H1 (cell line): Measurements from ENCODE around the gene GTF3C2. TPM values are rescaled to one million over a fixed set of nuclear protein-coding genes. Genes with fewer than 3 reads are reported as not detected.

Source experiments
- CTCF ChIA-PET: fragments of 300-600 bp; sonication (Branson Sonifier 250); formaldehyde crosslinking; loops from one replicate; lab custom pipeline; 2021; ENCODE audit not compliant: partially characterized antibody; lab: Charles Lee
- POLR2A ChIA-PET: fragments of 300-600 bp; sonication (Branson Sonifier 250); formaldehyde crosslinking; loops from one replicate; lab custom pipeline; 2021; ENCODE audit warnings: inconsistent platforms; ENCODE audit not compliant: partially characterized antibody; lab: Charles Lee
- DNase-seq, 2 experiments: peaks; one replicate each; pipeline versions ENCODE4 v3.0.0 to v3.0.0-alpha.2; 2010 to 2022; ENCODE audit warnings: low spot score in 2 of 2, low read depth in 1 of 2, mixed read lengths in 1 of 2
- FAIRE-seq: peaks from 2 replicates; lab custom pipeline; 2011; peaks lifted over from hg19 to GRCh38; lab: Jason Lieb, UNC
- H2AFZ ChIP-seq: 2 replicates; pipeline ENCODE4 v1.8.1; 2012; ENCODE audit warnings: low read length, inconsistent platforms
- H2AK5ac ChIP-seq: 2 replicates; pipeline ENCODE4 v1.6.1; 2013; ENCODE audit warnings: low read depth, low read length
- H2BK120ac ChIP-seq: replicated peaks from 2 replicates; pipeline ENCODE3; 2013; ENCODE audit warnings: low read depth, low read length, inconsistent platforms
- H2BK12ac ChIP-seq: 2 replicates; pipeline ENCODE4 v1.6.1; 2013; ENCODE audit warnings: low read depth, low read length
- H2BK15ac ChIP-seq: 2 replicates; pipeline ENCODE4 v1.6.1; 2013; ENCODE audit warnings: low read length
- H2BK20ac ChIP-seq: 2 replicates; pipeline ENCODE4 v1.6.1; 2013; ENCODE audit warnings: low read length
- H2BK5ac ChIP-seq: 2 replicates; pipeline ENCODE4 v1.6.1; 2013; ENCODE audit warnings: low read depth, low read length
- H3K14ac ChIP-seq: 2 replicates; pipeline ENCODE4 v1.6.1; 2013; ENCODE audit warnings: inconsistent platforms; ENCODE audit not compliant: insufficient read length
- H3K18ac ChIP-seq: 2 replicates; pipeline ENCODE4 v1.6.1; 2013; ENCODE audit warnings: low read length; ENCODE audit errors: extremely low read depth
- H3K23ac ChIP-seq: 2 replicates; pipeline ENCODE4 v1.6.1; 2013; ENCODE audit warnings: inconsistent platforms; ENCODE audit not compliant: insufficient read length
- H3K23me2 ChIP-seq: 2 replicates; pipeline ENCODE4 v1.6.1; 2013; ENCODE audit warnings: low read depth, low read length
- H3K27ac ChIP-seq: 2 replicates; pipeline ENCODE4 v1.6.1; 2011; ENCODE audit warnings: low read depth, low read length, inconsistent platforms
- H3K27me3 ChIP-seq, 4 experiments: replicated peaks in 1 of 4; 1 replicate in 1 of 4; 2 replicates in 3 of 4; pipeline versions ENCODE4 v1.6.1 to v1.8.1; 2011 to 2013; ENCODE audit warnings: low read length in 3 of 4, mild to moderate bottlenecking in 3 of 4, inconsistent platforms in 2 of 4, mixed read lengths in 2 of 4, moderate library complexity in 1 of 4; ENCODE audit not compliant: control insufficient read depth in 3 of 4, insufficient read depth in 3 of 4; ENCODE audit errors: extremely low read depth in 1 of 4
- H3K36me3 ChIP-seq, 4 experiments: 2 replicates each; pipeline versions ENCODE4 v1.6.1 to v1.8.1; 2011 to 2013; ENCODE audit warnings: mild to moderate bottlenecking in 4 of 4, low read length in 3 of 4, moderate library complexity in 2 of 4, control low read depth in 1 of 4, inconsistent platforms in 1 of 4; ENCODE audit not compliant: insufficient read depth in 4 of 4, control insufficient read depth in 2 of 4
- H3K4ac ChIP-seq: replicated peaks from 2 replicates; pipeline ENCODE3; 2013; ENCODE audit warnings: low read length, low read depth, mixed read lengths, inconsistent platforms; ENCODE audit not compliant: insufficient read length
- H3K4me1 ChIP-seq, 4 experiments: replicated peaks in 1 of 4; 1 replicate in 1 of 4; 2 replicates in 3 of 4; pipeline versions ENCODE4 v1.6.1 to v1.8.1; 2011 to 2013; ENCODE audit warnings: low read length in 3 of 4, inconsistent platforms in 2 of 4, mixed read lengths in 1 of 4; ENCODE audit not compliant: insufficient read depth in 4 of 4, control insufficient read depth in 3 of 4
- H3K4me2 ChIP-seq, 2 experiments: 2 replicates each; pipeline versions ENCODE4 v1.6.1 to v1.8.1; 2011 to 2013; ENCODE audit warnings: low read depth in 2 of 2, low read length in 2 of 2, control low read depth in 1 of 2, inconsistent platforms in 1 of 2, mild to moderate bottlenecking in 1 of 2; ENCODE audit not compliant: insufficient read depth in 1 of 2
- H3K4me3 ChIP-seq, 4 experiments: fragments of 200-600, 300-600 bp in 1 of 4; sonication (generic), shearing (Covaris generic), sonication (Bioruptor Twin) in 1 of 4; 2 replicates each; pipeline versions ENCODE4 v1.5.1 to v1.8.1; 2011 to 2016; ENCODE audit warnings: low read length in 4 of 4, low read depth in 3 of 4, control low read depth in 2 of 4, inconsistent platforms in 2 of 4, mild to moderate bottlenecking in 2 of 4, mixed read lengths in 1 of 4, moderate library complexity in 1 of 4; ENCODE audit not compliant: insufficient read depth in 2 of 4; ENCODE audit errors: extremely low read depth in 1 of 4
- H3K56ac ChIP-seq: replicated peaks from 2 replicates; pipeline ENCODE3; 2013; ENCODE audit warnings: low read depth, mild to moderate bottlenecking, mixed read lengths, low read length, inconsistent platforms; ENCODE audit not compliant: insufficient read length
- H3K79me1 ChIP-seq: 2 replicates; pipeline ENCODE4 v1.6.1; 2013; ENCODE audit warnings: low read depth, low read length, control low read depth
- H3K79me2 ChIP-seq, 2 experiments: 2 replicates each; pipeline versions ENCODE4 v1.6.1 to v1.8.1; 2012 to 2013; ENCODE audit warnings: low read length in 2 of 2, mild to moderate bottlenecking in 2 of 2, inconsistent platforms in 1 of 2; ENCODE audit not compliant: insufficient read depth in 2 of 2, control insufficient read depth in 1 of 2
- H3K9ac ChIP-seq, 4 experiments: replicated peaks in 1 of 4; 1 replicate in 1 of 4; 2 replicates in 3 of 4; pipeline versions ENCODE4 v1.6.1 to v1.8.1; 2011 to 2013; ENCODE audit warnings: low read depth in 3 of 4, low read length in 3 of 4, control low read depth in 2 of 4, mild to moderate bottlenecking in 2 of 4, moderate library complexity in 2 of 4, inconsistent platforms in 1 of 4; ENCODE audit errors: extremely low read depth in 1 of 4
- H3K9me3 ChIP-seq, 2 experiments: 2 replicates each; pipeline versions ENCODE4 v1.6.1 to v1.8.1; 2012 to 2013; ENCODE audit warnings: mild to moderate bottlenecking in 2 of 2, moderate library complexity in 2 of 2, control low read depth in 1 of 2, inconsistent platforms in 1 of 2, low read depth in 1 of 2, low read length in 1 of 2, mixed read lengths in 1 of 2; ENCODE audit not compliant: insufficient read depth in 2 of 2
- H4K20me1 ChIP-seq, 2 experiments: replicated peaks in 1 of 2; 2 replicates each; pipeline versions ENCODE3 to v1.8.1; 2011 to 2013; ENCODE audit warnings: inconsistent platforms in 2 of 2, low read length in 2 of 2, mild to moderate bottlenecking in 1 of 2; ENCODE audit not compliant: insufficient read depth in 2 of 2, control insufficient read depth in 1 of 2
- H4K5ac ChIP-seq: 2 replicates; pipeline ENCODE4 v1.6.1; 2013; ENCODE audit warnings: low read length, low read depth, mixed read lengths, inconsistent platforms; ENCODE audit not compliant: insufficient read length
- H4K8ac ChIP-seq: 2 replicates; pipeline ENCODE4 v1.8.0; 2013; ENCODE audit warnings: mild to moderate bottlenecking, moderate library complexity, low read length, inconsistent platforms; ENCODE audit not compliant: insufficient read depth; ENCODE audit errors: extremely low read depth
- H4K91ac ChIP-seq: replicated peaks from 2 replicates; pipeline ENCODE3; 2013; ENCODE audit warnings: low read length, mixed read lengths, inconsistent platforms; ENCODE audit not compliant: insufficient read length
- TEAD4 ChIP-seq: IDR thresholded peaks from 2 replicates; pipeline ENCODE4 v1.6.1; 2012; ENCODE audit warnings: low read depth, low read length, inconsistent platforms, mixed read lengths
- WGBS, 2 experiments: shearing (Covaris generic) in 1 of 2; methylation state at CpG; one replicate each; pipeline versions ENCODE4 v1.1.6 to v1.1.7; 2013 to 2015; ENCODE audit warnings: low lambda C conversion rate in 2 of 2, mixed read lengths in 2 of 2, inconsistent platforms in 1 of 2, low coverage in 1 of 2, missing lambda C conversion rate in 1 of 2; ENCODE audit not compliant: insufficient replicate concordance in 2 of 2, insufficient coverage in 1 of 2, insufficient read length in 1 of 2; ENCODE audit errors: extremely low coverage in 1 of 2, missing lambda C conversion rate in 1 of 2; 5-methylcytosine and 5-hydroxymethylcytosine counted together
- polyA plus RNA-seq, 7 experiments: library from polyadenylated mRNA; depleted of rRNA in 3 of 7; stranded (reverse) in 5 of 7; unstranded in 2 of 7; fragments of >200 nt in 5 of 7; fragments of 200-250 nt in 2 of 7; gene quantifications; 1 replicate in 5 of 7; 2 replicates in 1 of 7; 4 replicates in 1 of 7; pipeline versions ENCODE4 v1.2.1 to v1.2.3, GENCODE V29; 2011 to 2013; ENCODE audit warnings: missing spikeins in 2 of 7, mixed read lengths in 2 of 7
- total RNA-seq: library from RNA; stranded (reverse); fragmentation: NEBNext Ultra II Directional; extraction: Animal tissue kit (Norgen Biotek cat#: 25700); gene quantifications from 2 replicates; pipeline ENCODE4 v1.2.1, GENCODE V29; 2021
- TF ChIP-seq, protein P1 (sequence below): IDR thresholded peaks from 2 replicates; pipeline ENCODE4 v1.6.1; 2012; ENCODE audit warnings: low read length, inconsistent platforms

GTF3C2 gene
- total and polyA plus RNA-seq, 2 of the 8 experiments (the other 6 are each of a cell fraction or from before 2014, with no cell fraction given), result 118 to 127 TPM

DNA sequence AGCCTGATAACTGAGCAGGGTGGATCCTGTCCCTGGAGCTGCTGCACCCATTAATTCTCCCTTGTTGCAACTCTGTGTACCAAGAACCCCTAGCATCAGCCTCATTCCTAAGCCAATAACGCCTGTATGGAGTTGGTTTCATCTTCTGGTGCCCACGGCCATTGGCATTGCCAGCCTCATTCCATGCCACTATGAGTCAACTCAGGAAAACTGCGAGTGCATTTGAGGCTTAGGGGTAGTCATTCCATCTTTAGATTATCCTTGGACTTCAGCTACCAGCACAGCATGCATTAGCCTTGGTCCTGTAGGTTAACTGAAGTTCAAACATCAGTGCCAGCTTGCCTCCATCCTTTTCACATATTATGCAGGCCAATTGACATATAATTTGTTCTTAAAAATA is 75.7 kb downstream of the GTF3C2 start:
- Histone ChIP-seq H3K23ac (no peak overlapping the region), H3K9me3 (no peaks in the 10 kb centered on the region), H3K14ac (no peak overlapping the region), H3K23me2 (peaks cover 3% of the 10 kb centered on the region), H4K91ac (no peak overlapping the region), H2AFZ (no peak overlapping the region), H3K27ac (no peak overlapping the region), H3K4ac (no peak overlapping the region), H4K8ac (no peak overlapping the region), H4K5ac (no peak overlapping the region), H2BK20ac (peak overlapping the region; percentile 49; the same call in 1 of the 2 replicates), H2BK120ac (no peak overlapping the region), H2BK5ac (no peak overlapping the region), H3K9ac (no peak overlapping the region), H3K56ac (no peak overlapping the region), H2BK15ac (peak overlapping the region; percentile 75; the same call in 1 of the 2 replicates), H3K4me3 (no peak overlapping the region), H3K27me3 (peaks cover 0 to 4% (median 0%) of the 10 kb centered on the region in 4 experiments; a peak in 1 of 7 replicates), H3K4me1 (peaks cover 4 to 15% (median 13%) of the 10 kb centered on the region in 4 experiments), H3K18ac (no peak overlapping the region), H2AK5ac (no peak overlapping the region), H2BK12ac (peak overlapping the region; percentile 82; the same call in 1 of the 2 replicates), H3K36me3 (no peaks in the 10 kb centered on the region), H3K79me2 (no peaks in the 10 kb centered on the region), H3K4me2 (no peak overlapping the region), H3K79me1 (no peaks in the 10 kb centered on the region), H4K20me1 (no peaks in the 10 kb centered on the region)
- DNase-seq, result no peak
- ChIA-PET POLR2A (interaction anchor here (0.6 to 11.9 kb wide), 8 partner anchors 9 to 176 kb away, joined by 3 to 149 read pairs (median 6); partner anchors contain the start of gene SLC30A3), CTCF (interaction anchor here (0.9 to 20.2 kb wide), 20 partner anchors 8 to 187 kb away, joined by 3 to 413 read pairs (median 12); partner anchors contain the start of genes CAD and SLC30A3)
- 88% methylated on average over 3 of the region's 3 CpGs; no CpG with 5 or more reads in 1 of the 2 experiments for WGBS, 2 experiments
- TF ChIP-seq, protein P1, sequence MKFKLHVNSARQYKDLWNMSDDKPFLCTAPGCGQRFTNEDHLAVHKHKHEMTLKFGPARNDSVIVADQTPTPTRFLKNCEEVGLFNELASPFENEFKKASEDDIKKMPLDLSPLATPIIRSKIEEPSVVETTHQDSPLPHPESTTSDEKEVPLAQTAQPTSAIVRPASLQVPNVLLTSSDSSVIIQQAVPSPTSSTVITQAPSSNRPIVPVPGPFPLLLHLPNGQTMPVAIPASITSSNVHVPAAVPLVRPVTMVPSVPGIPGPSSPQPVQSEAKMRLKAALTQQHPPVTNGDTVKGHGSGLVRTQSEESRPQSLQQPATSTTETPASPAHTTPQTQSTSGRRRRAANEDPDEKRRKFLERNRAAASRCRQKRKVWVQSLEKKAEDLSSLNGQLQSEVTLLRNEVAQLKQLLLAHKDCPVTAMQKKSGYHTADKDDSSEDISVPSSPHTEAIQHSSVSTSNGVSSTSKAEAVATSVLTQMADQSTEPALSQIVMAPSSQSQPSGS, result no peak
- no peak for TF ChIP-seq TEAD4
- FAIRE-seq, result no peak
